ENCODE results near the gene SLC24A4. TPM values are rescaled to one million over a fixed set of nuclear protein-coding genes. Genes with fewer than 3 reads are reported as not detected.
A peak's percentile ranks its signal among the peaks of the same experiment; 100 is the strongest.

SLC24A4 gene
- total and polyA plus RNA-seq, 12 donors: 0.08 to 0.74 (median 0.24) TPM

GRCh38 chr14:92414690-92415445 lies 91.9 kb downstream of the SLC24A4 start:
- ATAC-seq (peak in 1 of 8 donors; percentile 19), DNase-seq (no peak)

GRCh38 chr14:92415969-92416368 lies 93.0 kb downstream of the SLC24A4 start:
- no peaks in the 10 kb centered on the region for H3K9me3 ChIP-seq
- TF ChIP-seq, protein P1, sequence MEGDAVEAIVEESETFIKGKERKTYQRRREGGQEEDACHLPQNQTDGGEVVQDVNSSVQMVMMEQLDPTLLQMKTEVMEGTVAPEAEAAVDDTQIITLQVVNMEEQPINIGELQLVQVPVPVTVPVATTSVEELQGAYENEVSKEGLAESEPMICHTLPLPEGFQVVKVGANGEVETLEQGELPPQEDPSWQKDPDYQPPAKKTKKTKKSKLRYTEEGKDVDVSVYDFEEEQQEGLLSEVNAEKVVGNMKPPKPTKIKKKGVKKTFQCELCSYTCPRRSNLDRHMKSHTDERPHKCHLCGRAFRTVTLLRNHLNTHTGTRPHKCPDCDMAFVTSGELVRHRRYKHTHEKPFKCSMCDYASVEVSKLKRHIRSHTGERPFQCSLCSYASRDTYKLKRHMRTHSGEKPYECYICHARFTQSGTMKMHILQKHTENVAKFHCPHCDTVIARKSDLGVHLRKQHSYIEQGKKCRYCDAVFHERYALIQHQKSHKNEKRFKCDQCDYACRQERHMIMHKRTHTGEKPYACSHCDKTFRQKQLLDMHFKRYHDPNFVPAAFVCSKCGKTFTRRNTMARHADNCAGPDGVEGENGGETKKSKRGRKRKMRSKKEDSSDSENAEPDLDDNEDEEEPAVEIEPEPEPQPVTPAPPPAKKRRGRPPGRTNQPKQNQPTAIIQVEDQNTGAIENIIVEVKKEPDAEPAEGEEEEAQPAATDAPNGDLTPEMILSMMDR (IDR thresholded peaks at IDR 0.05): no peak
- no peaks in the 10 kb centered on the region for H3K36me3 ChIP-seq
- H3K27ac ChIP-seq: no peak overlapping the region
- intact Hi-C loops (cut with DNase I): no loop called here
- H3K4me3 ChIP-seq: no peak overlapping the region
- H3K27me3 ChIP-seq: peaks cover 0 to 7% (median 0%) of the 10 kb centered on the region in 7 donors
- 79 to 85% methylated on average over 9 of the region's 9 CpGs for WGBS, 2 donors
- peaks cover 0 to 29% (median 0%) of the 10 kb centered on the region in 9 donors for H3K4me1 ChIP-seq
- ATAC-seq (no peak), DNase-seq (no peak)

More at GRCh38 chr14:92414690-92415445, 91.9 kb downstream of the SLC24A4 start:
- Histone ChIP-seq H3K4me3 (no peak overlapping the region), H3K9me3 (no peaks in the 10 kb centered on the region), H3K4me1 (peaks cover 0 to 36% (median 0%) of the 10 kb centered on the region in 9 donors), H3K36me3 (no peaks in the 10 kb centered on the region), H3K27ac (peak overlapping the region in 1 of 10 donors; percentile 55), H3K27me3 (peaks cover 0 to 7% (median 0%) of the 10 kb centered on the region in 7 donors)
- WGBS, 2 donors: 76 to 89% methylated on average over 13 of the region's 13 CpGs
- intact Hi-C loops (cut with DNase I): no loop called here
- TF ChIP-seq, protein P1 (IDR thresholded peaks at IDR 0.05): no peak

DNA sequence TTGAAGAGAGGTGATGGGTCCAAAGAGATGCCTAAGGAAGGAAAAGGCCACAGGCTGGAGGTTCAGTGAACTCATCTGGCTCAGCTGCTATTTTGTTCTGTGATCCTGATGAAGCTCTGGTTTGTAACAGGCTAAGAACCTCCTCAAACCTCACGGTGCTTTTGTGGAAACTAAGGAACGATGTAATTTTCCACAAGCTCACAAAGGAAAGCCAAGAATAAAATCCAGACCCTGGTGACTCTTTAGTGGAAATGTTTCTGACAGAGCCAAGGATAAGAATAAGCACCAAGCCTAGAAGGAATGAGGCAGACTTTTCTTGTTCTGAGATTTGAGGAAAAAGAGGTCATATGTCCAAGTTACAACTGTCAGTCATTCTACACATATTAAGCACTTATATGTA lies 93.6 kb downstream of the SLC24A4 start:
- H3K4me1 ChIP-seq: peaks cover 0 to 28% (median 0%) of the 10 kb centered on the region in 9 donors
- H3K9me3 ChIP-seq: no peaks in the 10 kb centered on the region
- intact Hi-C loops (cut with DNase I): no loop called here
- peaks cover 0 to 7% (median 0%) of the 10 kb centered on the region in 7 donors for H3K27me3 ChIP-seq
- TF ChIP-seq, protein P1 (IDR thresholded peaks at IDR 0.05): no peak
- no peak for DNase-seq
- no peaks in the 10 kb centered on the region for H3K36me3 ChIP-seq
- no peak overlapping the region for H3K4me3 ChIP-seq
- no peak overlapping the region for H3K27ac ChIP-seq
- 71% methylated on average over 2 of the region's 2 CpGs for WGBS, 2 donors
- no peak for ATAC-seq

DNA sequence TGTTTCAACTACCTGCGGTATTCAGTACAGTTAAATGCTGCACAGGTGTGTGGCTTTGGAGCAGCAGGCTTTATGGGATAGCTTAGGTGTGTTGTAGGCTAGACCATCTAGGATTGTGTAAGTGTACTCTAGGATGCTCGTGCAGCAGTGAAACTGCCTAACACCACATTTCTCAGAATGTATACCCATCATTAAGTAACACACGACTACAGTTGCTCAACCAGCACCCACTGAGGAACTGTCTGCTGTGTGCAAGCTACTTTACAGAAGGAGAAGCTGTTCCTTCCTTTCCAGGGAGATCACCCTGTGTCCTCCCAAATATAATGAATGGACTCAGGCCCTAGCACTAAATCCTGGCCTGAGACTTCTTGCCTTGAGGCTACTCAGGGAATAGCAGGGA lies 94.8 kb downstream of the SLC24A4 start:
- Histone ChIP-seq H3K4me1 (peaks cover 0 to 28% (median 0%) of the 10 kb centered on the region in 9 donors), H3K27me3 (peaks cover 0 to 7% (median 0%) of the 10 kb centered on the region in 7 donors), H3K27ac (peak overlapping the region in 1 of 10 donors; percentile 80), H3K9me3 (no peaks in the 10 kb centered on the region), H3K4me3 (no peak overlapping the region), H3K36me3 (no peaks in the 10 kb centered on the region)
- TF ChIP-seq, protein P1 (IDR thresholded peaks at IDR 0.05): no peak
- peak in 5 of 8 donors; percentile 38 to 85 (median 58) for ATAC-seq
- DNase-seq: no peak
- 90% methylated on average over 3 of the region's 3 CpGs for WGBS, 2 donors
- intact Hi-C loops (cut with DNase I): no loop called here

Data from heart right ventricle (tissue), 16 donors.